H9 (cell line): ENCODE measurements around the gene GALNT2. TPM values are rescaled to one million over a fixed set of nuclear protein-coding genes. Genes with fewer than 3 reads are reported as not detected.

Experiments used
- DNase-seq: peaks from one replicate; pipeline ENCODE4 v3.0.0-alpha.2; 2017
- H2AFZ ChIP-seq: one replicate; pipeline ENCODE4 v1.6.1; 2013; ENCODE audit warnings: mild to moderate bottlenecking, low read length, control low read depth, moderate library complexity
- H2AK5ac ChIP-seq: 2 replicates; pipeline ENCODE4 v1.6.1; 2013; ENCODE audit warnings: low read length, control low read depth, mixed read lengths; ENCODE audit not compliant: insufficient read length
- H2BK120ac ChIP-seq: one replicate; pipeline ENCODE4 v1.6.1; 2013; ENCODE audit warnings: low read depth, mild to moderate bottlenecking, low read length, control low read depth, inconsistent platforms; ENCODE audit not compliant: poor library complexity, severe bottlenecking
- H2BK12ac ChIP-seq: 2 replicates; pipeline ENCODE4 v1.6.1; 2013; ENCODE audit warnings: low read length, control low read depth, mixed read lengths, low read depth; ENCODE audit not compliant: insufficient read length
- H2BK15ac ChIP-seq: 2 replicates; pipeline ENCODE4 v1.6.1; 2013; ENCODE audit warnings: low read depth, low read length, control low read depth
- H2BK20ac ChIP-seq: one replicate; pipeline ENCODE4 v1.6.1; 2013; ENCODE audit warnings: low read depth, mild to moderate bottlenecking, low read length, control low read depth, inconsistent platforms; ENCODE audit not compliant: poor library complexity, severe bottlenecking
- H2BK5ac ChIP-seq: 2 replicates; pipeline ENCODE4 v1.6.1; 2013; ENCODE audit warnings: low read length, control low read depth, mixed read lengths; ENCODE audit not compliant: insufficient read length
- H3K14ac ChIP-seq: 2 replicates; pipeline ENCODE4 v1.6.1; 2013; ENCODE audit warnings: low read length, control low read depth; ENCODE audit not compliant: insufficient read depth
- H3K18ac ChIP-seq: 2 replicates; pipeline ENCODE4 v1.6.1; 2013; ENCODE audit warnings: low read depth, mild to moderate bottlenecking, mixed read lengths, low read length, control low read depth; ENCODE audit not compliant: insufficient read length
- H3K23ac ChIP-seq: 2 replicates; pipeline ENCODE4 v1.6.1; 2013; ENCODE audit warnings: low read length, control low read depth, mixed read lengths, low read depth; ENCODE audit not compliant: insufficient read length
- H3K23me2 ChIP-seq: 2 replicates; pipeline ENCODE4 v1.6.1; 2013; ENCODE audit warnings: low read depth, mild to moderate bottlenecking, mixed read lengths, low read length, control low read depth; ENCODE audit not compliant: insufficient read length, poor library complexity, severe bottlenecking
- H3K27ac ChIP-seq: 2 replicates; pipeline ENCODE4 v1.5.1; 2013; ENCODE audit warnings: low read length, control low read depth, mixed read lengths, low read depth; ENCODE audit not compliant: insufficient read length
- H3K27me3 ChIP-seq: 2 replicates; pipeline ENCODE4 v1.6.1; 2013; ENCODE audit warnings: low read length, control low read depth, inconsistent platforms; ENCODE audit not compliant: insufficient read depth
- H3K4ac ChIP-seq: 2 replicates; pipeline ENCODE4 v1.6.1; 2013; ENCODE audit warnings: low read depth, mild to moderate bottlenecking, control low read depth, inconsistent platforms, low read length, moderate library complexity
- H3K4me1 ChIP-seq: 2 replicates; pipeline ENCODE4 v1.6.1; 2013; ENCODE audit warnings: low read length, control low read depth, inconsistent platforms; ENCODE audit not compliant: insufficient read depth
- H3K4me2 ChIP-seq: 2 replicates; pipeline ENCODE4 v1.6.1; 2013; ENCODE audit warnings: low read length, control low read depth, mixed read lengths; ENCODE audit not compliant: insufficient read length, insufficient read depth
- H3K56ac ChIP-seq: 2 replicates; pipeline ENCODE4 v1.6.1; 2013; ENCODE audit warnings: low read depth, mild to moderate bottlenecking, mixed read lengths, low read length, control low read depth; ENCODE audit not compliant: insufficient read length
- H3K79me1 ChIP-seq: 2 replicates; pipeline ENCODE4 v1.6.1; 2013; ENCODE audit warnings: low read depth, mild to moderate bottlenecking, moderate library complexity, low read length, control low read depth, inconsistent platforms; ENCODE audit not compliant: insufficient read depth, poor library complexity, severe bottlenecking
- H3K79me2 ChIP-seq: 2 replicates; pipeline ENCODE4 v1.6.1; 2013; ENCODE audit warnings: low read length, control low read depth, inconsistent platforms; ENCODE audit not compliant: insufficient read depth
- H3K9ac ChIP-seq: 2 replicates; pipeline ENCODE4 v1.6.1; 2013; ENCODE audit warnings: low read length, control low read depth, mixed read lengths; ENCODE audit not compliant: insufficient read length; ENCODE audit errors: extremely low read depth
- H3K9me3 ChIP-seq: one replicate; pipeline ENCODE4 v1.6.1; 2013; ENCODE audit warnings: low read depth, low read length, inconsistent platforms; ENCODE audit not compliant: control insufficient read depth
- H3T11ph ChIP-seq: one replicate; pipeline ENCODE4 v1.6.1; 2013; ENCODE audit warnings: mild to moderate bottlenecking, low read length, control low read depth, inconsistent platforms
- H4K20me1 ChIP-seq: one replicate; pipeline ENCODE4 v1.6.1; 2013; ENCODE audit not compliant: control insufficient read depth, insufficient read length, insufficient read depth
- H4K5ac ChIP-seq: 2 replicates; pipeline ENCODE4 v1.6.1; 2013; ENCODE audit warnings: low read depth, mild to moderate bottlenecking, mixed read lengths, low read length, control low read depth; ENCODE audit not compliant: insufficient read length
- H4K8ac ChIP-seq: replicated peaks from 2 replicates; pipeline ENCODE4 v1.6.1; 2013; ENCODE audit warnings: low read length, control low read depth, mixed read lengths, low read depth; ENCODE audit not compliant: insufficient read length
- H4K91ac ChIP-seq: 2 replicates; pipeline ENCODE4 v1.6.1; 2013; ENCODE audit warnings: low read depth, mild to moderate bottlenecking, moderate library complexity, mixed read lengths, low read length, control low read depth; ENCODE audit not compliant: insufficient read length
- H3K27ac Mint-ChIP-seq, 3 experiments: 2 replicates in 2 of 3; 3 replicates in 1 of 3; pipeline ENCODE4 v1.8.0; 2020 to 2021; ENCODE audit warnings: mixed read lengths in 3 of 3, mild to moderate bottlenecking in 1 of 3, moderate library complexity in 1 of 3
- H3K27me3 Mint-ChIP-seq: 2 replicates; pipeline ENCODE4 v1.8.0; 2021; ENCODE audit warnings: low read depth, mild to moderate bottlenecking, moderate library complexity, mixed read lengths
- H3K36me3 Mint-ChIP-seq, 3 experiments: 2 replicates in 2 of 3; 3 replicates in 1 of 3; pipeline ENCODE4 v1.8.0; 2020 to 2021; ENCODE audit warnings: low read depth in 3 of 3, mixed read lengths in 3 of 3; ENCODE audit not compliant: insufficient read depth in 1 of 3
- H3K4me1 Mint-ChIP-seq, 2 experiments: 2 replicates each; pipeline ENCODE4 v1.8.0; 2020; ENCODE audit warnings: mixed read lengths in 2 of 2
- H3K4me3 Mint-ChIP-seq, 2 experiments: 2 replicates in 1 of 2; 3 replicates in 1 of 2; pipeline ENCODE4 v1.8.0; 2020 to 2021; ENCODE audit warnings: mild to moderate bottlenecking in 2 of 2, mixed read lengths in 2 of 2, moderate library complexity in 1 of 2
- H3K9me3 Mint-ChIP-seq, 2 experiments: 2 replicates in 1 of 2; 3 replicates in 1 of 2; pipeline ENCODE4 v1.8.0; 2020; ENCODE audit warnings: mild to moderate bottlenecking in 2 of 2, mixed read lengths in 2 of 2, moderate library complexity in 1 of 2
- WGBS: extraction: QIAGEN DNeasy Blood & Tissue Kit; methylation state at CpG from one replicate; pipeline ENCODE4 v1.1.7; 2013; ENCODE audit warnings: missing lambda C conversion rate, low lambda C conversion rate, mixed read lengths; ENCODE audit not compliant: insufficient read length; ENCODE audit errors: extremely low coverage; 5-methylcytosine and 5-hydroxymethylcytosine counted together
- total RNA-seq: library from RNA; stranded (reverse); gene quantifications from 2 replicates; pipeline ENCODE4 v1.2.1, GENCODE V29; 2021
- TF ChIP-seq, protein P1 (sequence below): fragments of 200-600 bp; sonication (generic); conservative IDR thresholded peaks from 3 replicates; pipeline ENCODE4 v1.8.0; 2021; ENCODE audit warnings: antibody characterized with exemption, mild to moderate bottlenecking

GALNT2 gene
- total RNA-seq, 1 experiment from 2014 or later = 57.6 TPM

DNA sequence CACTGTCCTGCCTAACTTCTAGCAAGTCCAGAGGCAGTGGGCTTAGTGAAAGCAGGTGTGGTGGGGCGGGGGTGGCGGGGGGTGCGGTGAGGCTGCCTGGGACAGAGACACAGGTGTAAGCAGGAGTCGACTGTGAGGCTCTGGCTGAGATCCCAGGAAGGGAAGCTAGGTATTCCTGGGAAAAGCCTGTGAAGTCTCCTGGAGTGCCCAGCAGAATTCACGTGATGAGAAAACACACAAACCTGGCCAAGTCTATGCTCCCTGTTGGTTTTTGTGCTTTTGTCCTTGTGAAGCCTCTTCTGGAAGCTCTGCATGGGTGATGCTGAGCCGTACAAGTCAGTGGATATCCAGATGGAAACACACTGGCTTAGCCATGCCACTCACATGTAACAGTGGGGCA, 5.3 kb downstream of the GALNT2 start:
- no CpG with 5 or more reads among the region's 6 CpGs for WGBS
- Histone ChIP-seq H3K9ac (no peak overlapping the region), H2BK20ac (no peak overlapping the region), H2BK15ac (no peak overlapping the region), H4K91ac (no peak overlapping the region), H3T11ph (no peak overlapping the region), H4K8ac (no peak overlapping the region), H3K18ac (no peak overlapping the region), H3K79me2 (peaks cover 25% of the 10 kb centered on the region; the same call in 1 of the 2 replicates), H3K9me3 (no peaks in the 10 kb centered on the region), H3K27me3 (peaks cover 5% of the 10 kb centered on the region; the same call in 1 of the 2 replicates), H3K4me2 (no peak overlapping the region), H3K27ac (no peak overlapping the region), H3K4me1 (peaks cover 6% of the 10 kb centered on the region), H4K20me1 (no peaks in the 10 kb centered on the region), H4K5ac (no peak overlapping the region), H3K56ac (no peak overlapping the region), H2AFZ (no peak overlapping the region), H2BK5ac (no peak overlapping the region), H2BK120ac (no peak overlapping the region), H2AK5ac (no peak overlapping the region), H3K14ac (no peak overlapping the region), H3K23me2 (peaks cover 15% of the 10 kb centered on the region), H3K79me1 (peaks cover 12% of the 10 kb centered on the region), H2BK12ac (no peak overlapping the region), H3K23ac (no peak overlapping the region), H3K4ac (no peak overlapping the region)
- no peak for DNase-seq
- Mint-ChIP-seq H3K36me3 (peaks cover 2 to 4% (median 3%) of the 10 kb centered on the region in 3 experiments; a peak in 5 of 7 replicates), H3K9me3 (no peaks in the 10 kb centered on the region), H3K4me3 (no peak overlapping the region), H3K27ac (no peak overlapping the region), H3K4me1 (peaks cover 41% of the 10 kb centered on the region in 2 experiments), H3K27me3 (peaks cover 11% of the 10 kb centered on the region)
- TF ChIP-seq, protein P1, sequence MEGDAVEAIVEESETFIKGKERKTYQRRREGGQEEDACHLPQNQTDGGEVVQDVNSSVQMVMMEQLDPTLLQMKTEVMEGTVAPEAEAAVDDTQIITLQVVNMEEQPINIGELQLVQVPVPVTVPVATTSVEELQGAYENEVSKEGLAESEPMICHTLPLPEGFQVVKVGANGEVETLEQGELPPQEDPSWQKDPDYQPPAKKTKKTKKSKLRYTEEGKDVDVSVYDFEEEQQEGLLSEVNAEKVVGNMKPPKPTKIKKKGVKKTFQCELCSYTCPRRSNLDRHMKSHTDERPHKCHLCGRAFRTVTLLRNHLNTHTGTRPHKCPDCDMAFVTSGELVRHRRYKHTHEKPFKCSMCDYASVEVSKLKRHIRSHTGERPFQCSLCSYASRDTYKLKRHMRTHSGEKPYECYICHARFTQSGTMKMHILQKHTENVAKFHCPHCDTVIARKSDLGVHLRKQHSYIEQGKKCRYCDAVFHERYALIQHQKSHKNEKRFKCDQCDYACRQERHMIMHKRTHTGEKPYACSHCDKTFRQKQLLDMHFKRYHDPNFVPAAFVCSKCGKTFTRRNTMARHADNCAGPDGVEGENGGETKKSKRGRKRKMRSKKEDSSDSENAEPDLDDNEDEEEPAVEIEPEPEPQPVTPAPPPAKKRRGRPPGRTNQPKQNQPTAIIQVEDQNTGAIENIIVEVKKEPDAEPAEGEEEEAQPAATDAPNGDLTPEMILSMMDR = no peak
